NCI-H510A treated with DMSO at 0.1 percent for 48 hours (cell line): ENCODE data around the gene GALNT1.

Experiments
- DNase-seq: peaks from one replicate; lab custom pipeline; 2025; lab: John Stamatoyannopoulos, UW

GALNT1 gene

GRCh38 chr18:35618696-35619095 is 37.2 kb downstream of the GALNT1 start:
- DNase-seq = no peak

- DNase-seq = no peak
Observed at GRCh38 chr18:35619464-35619863, 37.9 kb downstream of the GALNT1 start.

GRCh38 chr18:35619941-35620340 is 38.4 kb downstream of the GALNT1 start:
- no peak for DNase-seq

- DNase-seq = no peak
Observed at GRCh38 chr18:35620765-35621164, 39.2 kb downstream of the GALNT1 start.

GRCh38 chr18:35623255-35623654 is 41.7 kb downstream of the GALNT1 start:
- no peak for DNase-seq

GRCh38 chr18:35624146-35624545 is 42.6 kb downstream of the GALNT1 start:
- no peak for DNase-seq

GRCh38 chr18:35625232-35625631 is 43.7 kb downstream of the GALNT1 start:
- DNase-seq = no peak

- no peak for DNase-seq
Observed at GRCh38 chr18:35633761-35634160, 52.2 kb downstream of the GALNT1 start.

- no peak for DNase-seq
Observed at GRCh38 chr18:35634323-35634722, 52.8 kb downstream of the GALNT1 start.

GRCh38 chr18:35635170-35635569 is 53.6 kb downstream of the GALNT1 start:
- DNase-seq = no peak

GRCh38 chr18:35637227-35637626 is 55.7 kb downstream of the GALNT1 start:
- DNase-seq = no peak

- DNase-seq = no peak
Observed at GRCh38 chr18:35639296-35639695, 57.8 kb downstream of the GALNT1 start.

- no peak for DNase-seq
Observed at GRCh38 chr18:35641467-35641866, 59.9 kb downstream of the GALNT1 start.

- DNase-seq = no peak
Observed at GRCh38 chr18:35641916-35642315, 60.4 kb downstream of the GALNT1 start.

- no peak for DNase-seq
Observed at GRCh38 chr18:35642802-35643201, 61.3 kb downstream of the GALNT1 start.

- DNase-seq = no peak
Observed at GRCh38 chr18:35646449-35646848, 64.9 kb downstream of the GALNT1 start.

- DNase-seq = no peak
Observed at GRCh38 chr18:35653392-35654135, 72.0 kb downstream of the GALNT1 start.

- DNase-seq = no peak
Observed at GRCh38 chr18:35658112-35658511, 76.6 kb downstream of the GALNT1 start.

- peak; percentile 90 for DNase-seq
Observed at GRCh38 chr18:35661483-35662146, 80.1 kb downstream of the GALNT1 start.

- DNase-seq = no peak
Observed at GRCh38 chr18:35662293-35663062, 80.9 kb downstream of the GALNT1 start.

GRCh38 chr18:35671966-35672603 is 90.5 kb downstream of the GALNT1 start:
- no peak for DNase-seq

- peak; percentile 75 for DNase-seq
Observed at GRCh38 chr18:35672897-35673296, 91.4 kb downstream of the GALNT1 start.
